DMS 273 (cell line): Measurements from ENCODE around the gene LDLRAD1.
"Not testable (repeated sequence)": the region's sequence is repeated elsewhere in the genome, so short reads cannot be mapped to it uniquely, and the experiment has no call there.

Source experiments
- DNase-seq: peaks from one replicate; lab custom pipeline; 2025; ENCODE audit not compliant: unreplicated experiment; lab: John Stamatoyannopoulos, UW

The LDLRAD1 gene

GRCh38 chr1:53992085-53992874 is 25.7 kb downstream of the LDLRAD1 start:
- DNase-seq = peak; percentile 23

- DNase-seq = no peak
Measured at GRCh38 chr1:53987880-53988279, 30.1 kb downstream of the LDLRAD1 start.

GRCh38 chr1:53986458-53986857 is 31.5 kb downstream of the LDLRAD1 start:
- no peak for DNase-seq

DNA sequence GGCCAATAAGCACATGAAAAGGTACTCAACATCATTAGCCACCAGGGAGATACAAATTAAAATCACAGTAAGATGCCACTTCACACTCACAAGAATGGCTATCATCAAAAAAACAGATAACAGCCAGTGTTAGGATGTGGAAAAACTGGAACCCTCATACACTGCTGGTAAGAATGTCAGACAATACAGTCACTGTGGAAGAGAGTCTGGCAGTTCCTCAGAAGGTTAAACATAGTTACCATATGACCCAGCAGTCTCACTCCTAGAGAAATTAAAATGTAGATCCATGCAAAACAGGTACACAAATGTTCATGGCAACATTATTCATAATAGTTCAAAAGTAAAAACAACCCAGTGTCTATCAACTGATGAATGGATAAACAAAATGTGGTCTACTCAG is 33.3 kb downstream of the LDLRAD1 start:
- no peak for DNase-seq

DNA sequence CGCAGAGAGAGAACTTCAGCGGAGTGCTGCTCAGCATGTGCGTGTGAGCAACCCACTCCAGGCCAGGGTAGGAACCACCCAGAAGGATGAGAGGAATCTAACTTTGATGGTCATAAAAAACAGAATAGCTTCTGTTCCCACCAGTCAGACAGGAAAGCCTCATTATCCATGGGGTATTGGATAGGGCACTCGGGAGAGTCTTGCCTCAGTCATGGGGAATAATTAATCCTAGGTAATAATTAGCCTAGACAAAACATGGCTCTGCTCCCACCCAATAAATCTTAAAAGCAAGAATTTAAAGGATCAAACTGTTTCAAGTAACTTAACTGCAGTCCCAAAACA is 35.3 kb downstream of the LDLRAD1 start:
- DNase-seq = no peak

DNA sequence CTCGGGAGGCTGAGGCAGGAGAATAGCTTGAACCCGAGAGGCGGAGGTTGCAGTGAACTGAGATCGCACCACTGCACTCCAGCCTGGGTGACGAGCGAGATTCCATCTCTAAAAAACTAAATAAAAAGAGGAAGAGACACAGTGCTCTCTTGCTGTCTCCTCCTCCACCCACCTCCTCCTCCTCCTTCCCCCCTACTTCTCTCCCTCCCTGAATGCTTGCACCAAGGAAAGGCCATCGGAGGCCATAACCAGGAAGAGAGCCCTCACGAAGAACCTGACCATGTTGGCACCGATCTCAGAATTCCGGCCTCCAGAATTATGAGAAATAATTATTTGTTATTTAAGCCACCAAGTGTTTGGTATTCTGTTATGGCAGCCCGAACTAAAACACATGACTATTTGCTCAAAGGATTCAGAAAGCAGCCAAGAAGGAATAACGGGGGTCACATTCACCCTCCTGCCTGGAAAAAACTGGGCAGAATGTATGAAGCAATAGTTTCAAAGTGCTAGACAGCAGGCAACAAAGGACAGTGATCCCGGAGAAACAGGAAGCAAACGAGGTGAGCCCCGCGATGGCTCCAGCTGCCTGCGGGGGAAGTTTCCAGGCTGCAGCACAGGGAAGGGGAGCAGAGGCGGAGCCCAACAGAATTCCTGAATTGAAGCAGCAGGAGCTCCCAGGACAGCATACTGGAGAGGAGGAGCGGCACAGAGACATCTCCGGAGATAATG is 35.8 kb downstream of the LDLRAD1 start:
- no peak for DNase-seq

DNA sequence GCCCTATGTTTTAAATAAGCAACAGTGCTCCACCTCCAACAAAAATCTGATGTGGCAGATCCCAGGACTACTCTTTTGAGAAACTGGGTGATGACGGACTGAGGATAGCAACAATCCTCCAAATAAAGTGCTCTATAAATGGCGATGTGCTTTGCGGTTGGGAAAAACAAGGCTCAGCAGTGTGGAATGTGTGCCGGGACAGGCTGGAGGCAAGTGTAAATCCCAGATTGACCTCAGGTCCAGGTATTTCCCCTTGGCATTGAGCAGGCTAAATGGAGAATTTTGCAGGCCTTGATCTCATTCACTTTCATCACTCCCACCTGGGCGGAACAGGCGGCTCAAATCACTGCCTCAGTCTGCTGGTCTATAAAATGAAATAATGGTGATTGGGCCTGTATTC is 36.8 kb downstream of the LDLRAD1 start:
- DNase-seq = no peak

DNA sequence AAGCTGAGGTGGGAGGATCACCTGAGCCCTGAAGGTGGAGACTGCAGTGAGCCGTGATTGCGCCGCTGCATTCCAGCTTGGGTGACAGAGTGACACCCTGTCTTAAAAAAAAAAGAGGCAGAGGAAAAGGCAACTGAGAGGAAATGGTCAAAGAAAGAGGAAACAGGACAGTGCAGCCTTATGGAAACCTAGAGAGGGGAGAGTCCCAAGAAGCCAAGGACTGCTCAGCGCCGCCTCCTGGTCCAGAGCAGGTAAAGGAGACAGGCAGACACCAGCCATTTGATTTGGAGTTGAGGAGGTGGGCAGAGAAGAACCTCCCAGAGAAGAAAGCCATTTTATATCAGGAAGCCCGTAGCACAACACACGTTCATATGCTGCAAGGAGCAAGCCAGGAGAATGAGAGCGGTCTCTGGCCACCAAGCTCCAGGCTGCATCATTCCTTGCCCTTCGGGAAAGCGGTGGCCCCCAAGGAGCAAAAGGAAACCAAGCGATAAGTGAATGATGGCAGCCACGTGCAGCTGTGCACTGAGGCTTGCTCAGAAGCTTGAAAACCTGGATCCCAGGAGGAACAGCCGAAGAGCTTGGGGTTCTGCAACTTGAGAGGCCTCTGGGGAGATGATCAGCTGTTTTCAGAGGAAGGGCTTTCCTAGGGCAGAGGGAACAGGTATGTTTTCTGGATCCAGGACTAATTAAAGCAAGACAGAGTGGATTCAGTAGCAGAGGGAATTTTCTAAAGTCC is 38.1 kb downstream of the LDLRAD1 start:
- peak; percentile 45 for DNase-seq

- DNase-seq = no peak
Measured at GRCh38 chr1:53975861-53976260, 42.1 kb downstream of the LDLRAD1 start.

GRCh38 chr1:53971718-53972117 is 46.3 kb downstream of the LDLRAD1 start:
- no peak for DNase-seq

GRCh38 chr1:53969323-53969722 is 48.7 kb downstream of the LDLRAD1 start:
- DNase-seq = not testable (repeated sequence)

DNA sequence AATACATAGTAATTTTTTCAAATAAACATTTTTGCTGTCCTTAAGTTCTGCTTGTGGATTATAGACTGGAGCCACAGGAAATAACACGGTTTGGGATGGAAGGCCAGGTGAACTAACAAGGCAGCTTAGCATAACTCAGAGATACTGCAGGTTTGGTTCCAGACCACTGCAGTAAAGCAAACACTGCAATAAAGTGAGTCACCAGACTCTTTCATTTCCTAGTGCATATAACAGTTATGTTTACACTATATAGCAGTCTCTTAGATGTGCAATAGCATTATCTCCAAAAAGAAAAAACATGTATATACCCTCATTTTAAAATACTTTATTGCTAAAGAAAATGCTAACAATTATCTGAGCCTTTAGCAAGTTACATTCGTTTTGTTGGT is 49.9 kb downstream of the LDLRAD1 start:
- no peak for DNase-seq

DNA sequence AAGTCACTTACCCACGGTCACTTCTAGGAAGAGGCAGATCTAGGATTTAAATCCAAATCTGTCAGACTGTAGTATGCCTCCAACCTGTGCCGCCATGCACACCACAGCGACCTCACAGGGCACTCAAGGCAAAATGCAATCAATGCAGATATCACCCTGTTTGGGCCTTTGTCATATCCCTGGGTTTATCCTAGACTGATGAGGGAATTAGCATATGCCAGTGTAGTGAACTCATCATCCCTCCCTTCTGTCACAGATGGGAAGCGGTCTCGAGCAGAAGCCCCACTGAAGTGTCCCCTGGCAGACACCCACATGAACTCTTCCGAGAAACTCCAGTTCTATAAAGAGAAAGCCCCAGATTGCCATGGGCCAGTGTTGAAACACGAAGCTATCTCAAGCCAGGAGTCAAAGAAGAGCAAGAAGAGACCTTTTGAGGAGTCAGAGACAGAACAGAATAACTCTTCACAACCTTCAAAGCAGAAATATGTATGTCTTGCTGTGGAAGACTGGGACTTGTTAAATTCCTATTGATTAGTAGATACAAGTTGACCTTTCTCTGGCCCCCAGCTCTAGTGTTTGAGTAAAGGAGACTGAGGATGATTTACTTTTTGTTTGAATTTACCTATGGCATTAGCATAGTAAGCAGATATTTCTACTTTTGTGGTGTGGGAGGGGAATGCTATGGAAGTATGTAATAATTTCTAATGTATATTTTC is 50.4 kb downstream of the LDLRAD1 start:
- DNase-seq = no peak

DNA sequence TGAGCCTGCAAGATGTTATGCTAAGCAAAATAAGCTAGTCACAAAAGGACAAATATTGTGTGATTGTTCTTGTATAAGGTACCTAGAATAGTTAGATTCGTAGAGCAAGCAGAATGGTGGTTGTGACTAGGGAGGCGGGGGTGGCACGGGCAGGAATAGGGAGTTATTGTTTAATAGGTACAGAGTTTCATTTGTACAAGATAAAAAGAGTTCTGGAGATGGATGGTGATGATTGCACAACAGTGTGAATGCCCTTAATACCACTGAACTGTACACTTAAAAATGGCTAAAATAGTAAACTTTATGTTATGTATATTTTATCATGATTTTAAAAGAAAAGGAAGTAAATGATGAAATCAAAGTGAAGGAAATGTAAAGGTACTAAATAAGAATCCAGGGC is 51.2 kb downstream of the LDLRAD1 start:
- DNase-seq = no peak

GRCh38 chr1:53964109-53964508 is 53.9 kb downstream of the LDLRAD1 start:
- no peak for DNase-seq

DNA sequence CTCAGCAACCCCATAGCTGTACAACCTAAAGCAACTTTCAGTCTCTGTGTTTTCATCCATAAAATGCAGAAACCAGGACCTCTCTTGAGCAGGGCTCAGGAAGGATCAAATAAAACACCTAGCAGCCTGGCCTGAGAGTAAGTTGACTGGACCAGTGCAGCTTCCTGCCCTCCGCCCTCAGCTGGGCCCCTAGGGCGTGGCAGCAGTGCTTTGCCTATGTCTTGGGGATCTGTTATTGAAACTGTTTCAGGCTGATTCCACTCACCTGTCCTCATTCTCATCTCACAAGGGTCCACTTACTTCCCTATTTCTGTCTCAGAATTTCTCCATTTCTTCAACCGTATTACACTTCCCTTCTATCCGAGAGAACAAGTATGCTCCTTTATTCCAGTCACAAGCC is 54.5 kb downstream of the LDLRAD1 start:
- DNase-seq = no peak

- no peak for DNase-seq
Measured at GRCh38 chr1:53962395-53962794, 55.6 kb downstream of the LDLRAD1 start.

- peak; percentile 62 for DNase-seq
Measured at GRCh38 chr1:53959664-53960250, 58.2 kb downstream of the LDLRAD1 start.
